Nephron (organoid): ENCODE results near the gene MFN2.
"Not testable (repeated sequence)": the region's sequence is repeated elsewhere in the genome, so short reads cannot be mapped to it uniquely, and the experiment has no call there.

Experiments used
- H3K27ac Mint-ChIP-seq, 3 experiments: 2 replicates each; pipeline ENCODE4 v1.8.0; 2020; ENCODE audit warnings: mixed read lengths in 3 of 3, mild to moderate bottlenecking in 2 of 3, moderate library complexity in 1 of 3
- H3K27me3 Mint-ChIP-seq: 2 replicates; pipeline ENCODE4 v1.8.0; 2021; ENCODE audit warnings: low read depth, mild to moderate bottlenecking, moderate library complexity, mixed read lengths
- H3K36me3 Mint-ChIP-seq: 2 replicates; pipeline ENCODE4 v1.8.0; 2020; ENCODE audit warnings: low read depth, mixed read lengths
- H3K4me1 Mint-ChIP-seq: 2 replicates; pipeline ENCODE4 v1.8.0; 2020; ENCODE audit warnings: mixed read lengths
- H3K4me3 Mint-ChIP-seq, 3 experiments: 2 replicates each; pipeline ENCODE4 v1.8.0; 2020; ENCODE audit warnings: mild to moderate bottlenecking in 3 of 3, mixed read lengths in 3 of 3, moderate library complexity in 2 of 3
- H3K9me3 Mint-ChIP-seq: 2 replicates; pipeline ENCODE4 v1.8.0; 2020; ENCODE audit warnings: mixed read lengths
- CTCF ChIP-seq, 3 experiments: fragments of 200-600 bp; sonication (generic); IDR thresholded peaks; one replicate each; pipeline ENCODE4 v1.5.0; 2021; ENCODE audit warnings: antibody characterized with exemption in 3 of 3; ENCODE audit not compliant: unreplicated experiment in 3 of 3

Gene MFN2

GRCh38 chr1:12005488-12006166 lies 25.4 kb downstream of the MFN2 start:
- Mint-ChIP-seq H3K4me1 (no peaks in the 10 kb centered on the region), H3K4me3 (no peak overlapping the region), H3K9me3 (no peaks in the 10 kb centered on the region), H3K27me3 (no peaks in the 10 kb centered on the region), H3K27ac (no peak overlapping the region), H3K36me3 (peaks cover 90% of the 10 kb centered on the region)
- no peak for TF ChIP-seq CTCF (IDR thresholded peaks at IDR 0.05; ENCODE audit: unreplicated experiment in 3 of 3)

GRCh38 chr1:12006167-12006921 lies 26.1 kb downstream of the MFN2 start:
- Mint-ChIP-seq H3K4me1 (no peaks in the 10 kb centered on the region), H3K9me3 (no peaks in the 10 kb centered on the region), H3K27me3 (no peaks in the 10 kb centered on the region), H3K36me3 (peaks cover 94% of the 10 kb centered on the region), H3K4me3 (no peak overlapping the region), H3K27ac (no peak overlapping the region)
- no peak for TF ChIP-seq CTCF (IDR thresholded peaks at IDR 0.05; ENCODE audit: unreplicated experiment in 3 of 3)

GRCh38 chr1:12007204-12007603 lies 27.0 kb downstream of the MFN2 start:
- Mint-ChIP-seq H3K9me3 (no peaks in the 10 kb centered on the region), H3K4me3 (no peak overlapping the region), H3K27ac (no peak overlapping the region), H3K27me3 (no peaks in the 10 kb centered on the region), H3K36me3 (peaks cover 94% of the 10 kb centered on the region), H3K4me1 (peaks cover 4% of the 10 kb centered on the region)
- no peak for TF ChIP-seq CTCF (IDR thresholded peaks at IDR 0.05; ENCODE audit: unreplicated experiment in 3 of 3)

- H3K27me3 Mint-ChIP-seq, H3K27ac Mint-ChIP-seq, H3K9me3 Mint-ChIP-seq, H3K4me3 Mint-ChIP-seq: not testable (repeated sequence)
- peaks cover 92% of the 10 kb centered on the region for H3K36me3 Mint-ChIP-seq
- peaks cover 14% of the 10 kb centered on the region for H3K4me1 Mint-ChIP-seq
Observed at GRCh38 chr1:12008355-12008754, 28.1 kb downstream of the MFN2 start.

- H3K36me3 Mint-ChIP-seq = peaks cover 86% of the 10 kb centered on the region
Observed at GRCh38 chr1:12009318-12009947, 29.2 kb downstream of the MFN2 start.

More at GRCh38 chr1:12009318-12009947, 29.2 kb downstream of the MFN2 start:
- H3K4me3 Mint-ChIP-seq = no peak overlapping the region
- no peaks in the 10 kb centered on the region for H3K27me3 Mint-ChIP-seq
- no peaks in the 10 kb centered on the region for H3K9me3 Mint-ChIP-seq
- no peak overlapping the region for H3K27ac Mint-ChIP-seq
- no peak for TF ChIP-seq CTCF (IDR thresholded peaks at IDR 0.05; ENCODE audit: unreplicated experiment in 3 of 3)
- peaks cover 21% of the 10 kb centered on the region for H3K4me1 Mint-ChIP-seq
